B cell (primary cell): ENCODE measurements around the gene OSER1. TPM values are rescaled to one million over a fixed set of nuclear protein-coding genes. Genes with fewer than 3 reads are reported as not detected.

Source experiments
- ATAC-seq: fragments of 200-7000 bp; cut with Tn5 transposase; one replicate; pipeline ENCODE4 v1.10.0; 2021; ENCODE audit warnings: low read depth, mild to moderate bottlenecking, moderate number of reproducible peaks, moderate library complexity
- CTCF ChIA-PET: fragments of 350-600 bp; sonication (Branson Sonifier 250); formaldehyde crosslinking; loops from one replicate; lab custom pipeline; 2021; ENCODE audit warnings: antibody characterized with exemption, inconsistent platforms; lab: Charles Lee
- POLR2A ChIA-PET: fragments of 350-600 bp; sonication (Branson Sonifier 250); formaldehyde crosslinking; loops from one replicate; lab custom pipeline; 2021; ENCODE audit warnings: antibody characterized with exemption; lab: Charles Lee
- DNase-seq: peaks from one replicate; pipeline ENCODE4 v3.0.0; 2013
- H2AFZ ChIP-seq: 2 replicates; pipeline ENCODE4 v1.6.1; 2012; ENCODE audit warnings: mild to moderate bottlenecking, low read depth, low read length; ENCODE audit not compliant: insufficient read depth, poor library complexity, severe bottlenecking
- H3K27ac ChIP-seq, 2 donors: 1 replicate in 1 of 2; 2 replicates in 1 of 2; pipeline ENCODE4 v1.5.1; 2012 to 2013; ENCODE audit warnings: low read length in 2 of 2, mild to moderate bottlenecking in 2 of 2, moderate library complexity in 1 of 2
- H3K27me3 ChIP-seq, 4 experiments: fragments of 200-600 bp in 1 of 4; sonication (generic) in 1 of 4; replicated peaks in 1 of 4; 1 replicate in 2 of 4; 2 replicates in 2 of 4; pipeline versions ENCODE4 v1.6.1 to v1.7.0; 2013 to 2016; ENCODE audit warnings: low read length in 3 of 4, mild to moderate bottlenecking in 2 of 4, mixed read lengths in 1 of 4, moderate library complexity in 1 of 4; ENCODE audit not compliant: insufficient read depth in 4 of 4, control insufficient read depth in 3 of 4; ENCODE audit errors: control extremely low read depth in 1 of 4
- H3K36me3 ChIP-seq, 2 experiments: replicated peaks in 1 of 2; 1 replicate in 1 of 2; 2 replicates in 1 of 2; pipeline versions ENCODE4 v1.6.1 to v1.7.1; 2013; ENCODE audit warnings: low read length in 1 of 2; ENCODE audit not compliant: insufficient read depth in 2 of 2, control insufficient read depth in 1 of 2; ENCODE audit errors: control extremely low read depth in 1 of 2, extremely low read depth in 1 of 2
- H3K4me1 ChIP-seq, 2 donors: fragments of 200-600 bp in 1 of 2; sonication (generic) in 1 of 2; 1 replicate in 1 of 2; 2 replicates in 1 of 2; pipeline versions ENCODE4 v1.5.1 to v1.6.1; 2013 to 2017; ENCODE audit warnings: low read length in 2 of 2; ENCODE audit not compliant: control insufficient read depth in 2 of 2, insufficient read depth in 2 of 2
- H3K4me2 ChIP-seq: replicated peaks from 2 replicates; pipeline ENCODE3; 2012; ENCODE audit warnings: mild to moderate bottlenecking, low read depth, low read length; ENCODE audit not compliant: poor library complexity, severe bottlenecking
- H3K4me3 ChIP-seq, 5 experiments: fragments of 200-600 bp in 1 of 5; sonication (generic) in 1 of 5; 1 replicate in 3 of 5; 2 replicates in 2 of 5; pipeline versions ENCODE4 v1.5.1 to v1.7.0; 2011 to 2016; ENCODE audit warnings: low read length in 4 of 5, mild to moderate bottlenecking in 4 of 5, low read depth in 2 of 5, control low read depth in 1 of 5, moderate library complexity in 1 of 5; ENCODE audit not compliant: insufficient read depth in 1 of 5; ENCODE audit errors: control extremely low read depth in 1 of 5, extremely low read depth in 1 of 5
- H3K79me2 ChIP-seq: fragments of 200-600 bp; sonication (generic); one replicate; pipeline ENCODE4 v1.6.0; 2016; ENCODE audit warnings: low read length; ENCODE audit not compliant: control insufficient read depth, insufficient read depth
- H3K9ac ChIP-seq: fragments of 200-600 bp; sonication (generic); 2 replicates; pipeline ENCODE4 v1.6.1; 2017; ENCODE audit warnings: mild to moderate bottlenecking, low read length, moderate library complexity
- H3K9me3 ChIP-seq, 3 donors: one replicate each; pipeline versions ENCODE4 v1.6.1 to v1.7.1; 2013; ENCODE audit warnings: low read length in 2 of 3; ENCODE audit not compliant: control insufficient read depth in 2 of 3, insufficient read depth in 1 of 3; ENCODE audit errors: control extremely low read depth in 1 of 3
- H4K20me1 ChIP-seq: 2 replicates; pipeline ENCODE4 v1.6.0; 2012; ENCODE audit warnings: mild to moderate bottlenecking, low read length; ENCODE audit not compliant: insufficient read depth, control insufficient read depth, poor library complexity, severe bottlenecking
- H3K27ac Mint-ChIP-seq: one replicate; pipeline ENCODE4 v1.8.0; 2021; ENCODE audit warnings: mixed read lengths
- H3K27me3 Mint-ChIP-seq: one replicate; pipeline ENCODE4 v1.8.0; 2021; ENCODE audit warnings: mixed read lengths
- H3K4me1 Mint-ChIP-seq: one replicate; pipeline ENCODE4 v1.8.0; 2021; ENCODE audit warnings: mixed read lengths
- H3K4me3 Mint-ChIP-seq: one replicate; pipeline ENCODE4 v1.8.0; 2021; ENCODE audit warnings: mixed read lengths
- H3K9me3 Mint-ChIP-seq: one replicate; pipeline ENCODE4 v1.8.0; 2022; ENCODE audit warnings: mixed read lengths; ENCODE audit not compliant: insufficient read depth
- EZH2 ChIP-seq: IDR thresholded peaks from 2 replicates; pipeline ENCODE4 v1.6.1; 2012; ENCODE audit warnings: borderline replicate concordance, low read depth, mild to moderate bottlenecking, moderate library complexity, low read length; ENCODE audit not compliant: insufficient read depth, poor library complexity, severe bottlenecking
- WGBS: methylation state at CpG from one replicate; pipeline ENCODE4 v1.1.5; 2013; ENCODE audit warnings: missing lambda C conversion rate; ENCODE audit not compliant: insufficient coverage; 5-methylcytosine and 5-hydroxymethylcytosine counted together
- intact Hi-C: fragments of 100-400 bp; cut with micrococcal nuclease; formaldehyde crosslinking; loops from one replicate; pipeline ENCODE4 v1.10.0; 2022
- polyA plus RNA-seq: library from polyadenylated mRNA; depleted of rRNA; stranded (reverse); fragments of >200 nt; gene quantifications from 2 replicates; pipeline ENCODE4 v1.2.3, GENCODE V29; 2012
- total RNA-seq, 2 donors: library from RNA; stranded (reverse); fragments of 120-200 nt in 1 of 2; gene quantifications; 1 replicate in 1 of 2; 2 replicates in 1 of 2; pipeline versions ENCODE4 v1.2.3 to v1.2.4, GENCODE V29; 2013 to 2022
- TF ChIP-seq, protein P1 (sequence below): fragments of 200-600 bp; IDR thresholded peaks from one replicate; pipeline ENCODE4 v1.8.0; 2022; ENCODE audit warnings: antibody characterized with exemption, mild to moderate bottlenecking

OSER1 gene
- total and polyA plus RNA-seq, 2 donors (not counting 1 experiment from before 2014, with no cell fraction given) = 80.0 to 130 TPM

DNA sequence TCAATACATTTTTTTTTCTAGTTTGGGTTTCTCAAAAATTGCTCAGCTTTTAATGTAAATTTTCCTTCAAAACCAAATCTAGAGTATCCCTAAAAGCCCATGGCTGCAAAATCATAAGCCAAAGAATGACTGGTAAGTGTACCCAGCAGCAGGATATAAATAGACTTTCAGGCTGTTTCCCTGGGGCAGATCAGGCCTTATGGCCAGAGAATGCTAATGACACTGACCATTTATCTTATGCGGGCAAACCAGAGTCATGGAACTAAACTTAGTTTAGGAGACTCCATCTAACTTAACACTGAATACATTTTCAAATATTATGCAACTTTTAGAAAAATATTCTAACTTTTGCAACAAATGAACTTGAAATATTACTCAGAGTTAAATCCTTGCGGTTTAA lies 7.4 kb downstream of the OSER1 start:
- Histone ChIP-seq H3K4me3 (no peak overlapping the region), H3K27ac (no peak overlapping the region), H3K79me2 (peaks cover 88% of the 10 kb centered on the region), H3K9ac (no peak overlapping the region), H4K20me1 (peaks cover 85% of the 10 kb centered on the region), H3K4me2 (no peak overlapping the region), H3K27me3 (no peaks in the 10 kb centered on the region), H3K4me1 (peaks cover 7 to 11% of the 10 kb centered on the region in 2 donors), H3K36me3 (peaks cover 9 to 73% of the 10 kb centered on the region in 2 experiments), H2AFZ (no peak overlapping the region), H3K9me3 (no peaks in the 10 kb centered on the region)
- H3K27ac Mint-ChIP-seq = no peak overlapping the region
- H3K4me3 Mint-ChIP-seq = no peak overlapping the region
- POLR2A ChIA-PET = no interaction called here
- intact Hi-C loops = no loop called here
- ATAC-seq (no peak), DNase-seq (no peak)
- WGBS = 100% methylated on average over 1 of the region's 2 CpGs
- H3K27me3 Mint-ChIP-seq = no peaks in the 10 kb centered on the region
- TF ChIP-seq, protein P1, sequence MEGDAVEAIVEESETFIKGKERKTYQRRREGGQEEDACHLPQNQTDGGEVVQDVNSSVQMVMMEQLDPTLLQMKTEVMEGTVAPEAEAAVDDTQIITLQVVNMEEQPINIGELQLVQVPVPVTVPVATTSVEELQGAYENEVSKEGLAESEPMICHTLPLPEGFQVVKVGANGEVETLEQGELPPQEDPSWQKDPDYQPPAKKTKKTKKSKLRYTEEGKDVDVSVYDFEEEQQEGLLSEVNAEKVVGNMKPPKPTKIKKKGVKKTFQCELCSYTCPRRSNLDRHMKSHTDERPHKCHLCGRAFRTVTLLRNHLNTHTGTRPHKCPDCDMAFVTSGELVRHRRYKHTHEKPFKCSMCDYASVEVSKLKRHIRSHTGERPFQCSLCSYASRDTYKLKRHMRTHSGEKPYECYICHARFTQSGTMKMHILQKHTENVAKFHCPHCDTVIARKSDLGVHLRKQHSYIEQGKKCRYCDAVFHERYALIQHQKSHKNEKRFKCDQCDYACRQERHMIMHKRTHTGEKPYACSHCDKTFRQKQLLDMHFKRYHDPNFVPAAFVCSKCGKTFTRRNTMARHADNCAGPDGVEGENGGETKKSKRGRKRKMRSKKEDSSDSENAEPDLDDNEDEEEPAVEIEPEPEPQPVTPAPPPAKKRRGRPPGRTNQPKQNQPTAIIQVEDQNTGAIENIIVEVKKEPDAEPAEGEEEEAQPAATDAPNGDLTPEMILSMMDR = no peak
- no peak for TF ChIP-seq EZH2
- CTCF ChIA-PET = interaction anchor here (1.5 kb wide), 1 partner anchor 14 kb away, joined by 4 read pairs; no protein-coding TSS in a partner anchor
- H3K9me3 Mint-ChIP-seq = no peaks in the 10 kb centered on the region
- peaks cover 41% of the 10 kb centered on the region for H3K4me1 Mint-ChIP-seq

DNA sequence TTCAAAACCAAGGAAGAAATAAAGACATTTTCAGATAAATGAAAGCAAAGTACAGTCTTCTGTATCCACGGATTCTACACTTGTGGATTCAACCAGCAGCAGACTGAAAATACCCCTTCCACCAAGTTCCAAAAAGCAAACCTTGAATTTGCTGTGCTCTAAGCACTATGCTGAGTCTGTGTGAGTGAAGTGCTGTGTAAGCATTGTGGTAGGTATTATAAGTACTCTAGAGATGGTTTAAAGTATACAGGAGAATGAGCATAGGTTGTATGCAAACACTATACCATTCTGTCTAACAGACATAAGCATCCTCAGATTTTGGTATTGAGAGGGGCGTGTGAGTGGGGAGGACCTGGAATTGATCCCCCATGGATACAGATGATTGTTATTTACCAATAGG lies 9.6 kb downstream of the OSER1 start:
- H3K9ac ChIP-seq = no peak overlapping the region
- H2AFZ ChIP-seq = no peak overlapping the region
- H3K27me3 ChIP-seq = no peaks in the 10 kb centered on the region
- CTCF ChIA-PET = no interaction called here
- Mint-ChIP-seq H3K4me3 (no peak overlapping the region), H3K9me3 (no peaks in the 10 kb centered on the region), H3K27ac (no peak overlapping the region), H3K27me3 (no peaks in the 10 kb centered on the region), H3K4me1 (peaks cover 21% of the 10 kb centered on the region)
- no peak overlapping the region for H3K27ac ChIP-seq
- peaks cover 67% of the 10 kb centered on the region for H3K79me2 ChIP-seq
- H3K9me3 ChIP-seq = no peaks in the 10 kb centered on the region
- peaks cover 91% of the 10 kb centered on the region for H4K20me1 ChIP-seq
- WGBS = no CpG with 5 or more reads among the region's 2 CpGs
- peaks cover 11 to 89% of the 10 kb centered on the region in 2 experiments for H3K36me3 ChIP-seq
- H3K4me3 ChIP-seq = no peak overlapping the region
- ATAC-seq = no peak
- TF ChIP-seq, protein P1 = no peak
- TF ChIP-seq EZH2 = no peak
- no peak overlapping the region for H3K4me2 ChIP-seq
- DNase-seq = no peak
- no peaks in the 10 kb centered on the region for H3K4me1 ChIP-seq
- intact Hi-C loops = no loop called here
- POLR2A ChIA-PET = no interaction called here
